ENCODE measurements around the gene PLET1.

DNA sequence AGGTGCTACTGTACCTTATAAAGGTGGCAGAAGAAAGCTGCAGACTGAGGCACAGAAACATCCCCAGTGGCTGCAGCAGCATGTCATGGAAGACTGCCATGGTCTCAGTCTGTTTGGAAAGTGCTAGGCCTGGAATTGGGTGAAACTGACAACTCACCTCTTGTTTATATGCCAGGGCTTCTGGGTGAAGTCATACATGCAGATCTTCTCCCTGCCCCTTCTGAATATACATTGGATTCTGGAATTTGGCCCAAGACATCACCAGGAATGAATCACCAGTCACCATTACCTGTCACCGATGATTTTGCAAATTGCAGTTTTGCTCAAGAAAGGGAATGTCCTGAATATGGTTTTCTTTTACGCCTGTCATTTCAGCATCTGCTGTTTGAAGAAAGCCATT lies at the start of gene PLET1:
- TF ChIP-seq, protein P1, sequence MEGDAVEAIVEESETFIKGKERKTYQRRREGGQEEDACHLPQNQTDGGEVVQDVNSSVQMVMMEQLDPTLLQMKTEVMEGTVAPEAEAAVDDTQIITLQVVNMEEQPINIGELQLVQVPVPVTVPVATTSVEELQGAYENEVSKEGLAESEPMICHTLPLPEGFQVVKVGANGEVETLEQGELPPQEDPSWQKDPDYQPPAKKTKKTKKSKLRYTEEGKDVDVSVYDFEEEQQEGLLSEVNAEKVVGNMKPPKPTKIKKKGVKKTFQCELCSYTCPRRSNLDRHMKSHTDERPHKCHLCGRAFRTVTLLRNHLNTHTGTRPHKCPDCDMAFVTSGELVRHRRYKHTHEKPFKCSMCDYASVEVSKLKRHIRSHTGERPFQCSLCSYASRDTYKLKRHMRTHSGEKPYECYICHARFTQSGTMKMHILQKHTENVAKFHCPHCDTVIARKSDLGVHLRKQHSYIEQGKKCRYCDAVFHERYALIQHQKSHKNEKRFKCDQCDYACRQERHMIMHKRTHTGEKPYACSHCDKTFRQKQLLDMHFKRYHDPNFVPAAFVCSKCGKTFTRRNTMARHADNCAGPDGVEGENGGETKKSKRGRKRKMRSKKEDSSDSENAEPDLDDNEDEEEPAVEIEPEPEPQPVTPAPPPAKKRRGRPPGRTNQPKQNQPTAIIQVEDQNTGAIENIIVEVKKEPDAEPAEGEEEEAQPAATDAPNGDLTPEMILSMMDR (IDR thresholded peaks at IDR 0.05), result no peak
- no peak for TF ChIP-seq EP300 (IDR thresholded peaks at IDR 0.05)
